Transverse colon (tissue), 4 donors: Measurements from ENCODE around the gene PFDN2. TPM values are rescaled to one million over a fixed set of nuclear protein-coding genes. Genes with fewer than 3 reads are reported as not detected.

Source experiments
- DNase-seq: peaks from one replicate; pipeline ENCODE4 v3.0.0-alpha.2; 2019
- H3K27ac ChIP-seq, 4 donors: fragments of 200-600 bp; sonication (generic); 2 replicates each; pipeline ENCODE4 v1.5.1; 2016 to 2018; ENCODE audit warnings: inconsistent platforms in 4 of 4
- H3K27me3 ChIP-seq: fragments of 200-600 bp; sonication (generic); 2 replicates; pipeline ENCODE4 v1.5.1; 2017; ENCODE audit warnings: inconsistent platforms
- H3K36me3 ChIP-seq, 4 donors: fragments of 200-600 bp; sonication (generic); 2 replicates each; pipeline ENCODE4 v1.5.1; 2017 to 2019; ENCODE audit warnings: inconsistent platforms in 4 of 4
- H3K4me1 ChIP-seq, 4 donors: fragments of 200-600 bp; sonication (generic); 2 replicates each; pipeline ENCODE4 v1.5.1; 2017 to 2020; ENCODE audit warnings: inconsistent platforms in 4 of 4
- H3K4me3 ChIP-seq, 4 donors: fragments of 200-600 bp; sonication (generic); 1 replicate in 1 of 4; 2 replicates in 3 of 4; pipeline versions ENCODE4 v1.5.1 to v1.6.1; 2017 to 2019; ENCODE audit warnings: inconsistent platforms in 4 of 4
- H3K9me3 ChIP-seq, 2 donors: fragments of 200-600 bp; sonication (generic); 2 replicates each; pipeline ENCODE4 v1.5.1; 2017 to 2019; ENCODE audit warnings: inconsistent platforms in 2 of 2
- CTCF ChIP-seq, 5 experiments: fragments of 200-600 bp in 3 of 5; fragments of 450-650 bp in 2 of 5; sonication (generic) in 3 of 5; IDR thresholded peaks; 1 replicate in 2 of 5; 2 replicates in 3 of 5; pipeline ENCODE4 v1.5.1; 2016 to 2017; ENCODE audit warnings: antibody characterized with exemption in 5 of 5, inconsistent platforms in 3 of 5, mild to moderate bottlenecking in 2 of 5, moderate library complexity in 1 of 5
- EP300 ChIP-seq: sonication (generic); formaldehyde crosslinking; IDR thresholded peaks from one replicate; pipeline ENCODE4 v1.6.1; 2017; ENCODE audit warnings: antibody characterized with exemption, low read depth
- POLR2A ChIP-seq: fragments of 450-650 bp; IDR thresholded peaks from one replicate; pipeline ENCODE4 v1.6.1; 2016; ENCODE audit warnings: antibody characterized with exemption, mild to moderate bottlenecking, moderate library complexity
- POLR2AphosphoS5 ChIP-seq, 3 donors: sonication (generic); formaldehyde crosslinking; IDR thresholded peaks; one replicate each; pipeline ENCODE4 v1.6.1; 2016; ENCODE audit warnings: antibody characterized with exemption in 3 of 3
- WGBS, 2 donors: methylation state at CpG; one replicate each; pipeline ENCODE4 v1.1.5; 2018; ENCODE audit warnings: low coverage in 1 of 2; 5-methylcytosine and 5-hydroxymethylcytosine counted together
- in situ Hi-C, 4 donors: fragments of 200-750 bp; cut with MboI; loops; one replicate each; pipeline versions ENCODE4 v1.15.0 to v1.15.1; 2017; ENCODE audit warnings: low sequenced_read_pairs in 3 of 4, low pct_ligation_motif_present in 1 of 4, low pct_unique_long_range_greater_than_20kb in 1 of 4
- intact Hi-C: fragments of 100-400 bp; cut with DNase I; formaldehyde crosslinking; loops from one replicate; pipeline ENCODE4 v1.15.1; 2023; ENCODE audit warnings: low total_unique reads
- small RNA-seq, 4 donors: library from RNA; depleted of rRNA; stranded (forward); fragments of <200 nt; gene quantifications; one replicate each; pipeline ENCODE3, GENCODE V24; 2016
- total RNA-seq, 4 donors: library from RNA; depleted of rRNA; stranded (reverse); fragments of >200 nt; gene quantifications; one replicate each; pipeline ENCODE4 v1.1.0, GENCODE V29; 2016

Gene PFDN2
- total RNA-seq, 4 donors from 2014 or later, result 28.9 to 70.5 (median 45.9) TPM

- TF ChIP-seq CTCF (IDR thresholded peaks at IDR 0.05) (no peak), POLR2AphosphoS5 (IDR thresholded peaks at IDR 0.05) (no peak), EP300 (no peak), POLR2A (no peak)
- intact Hi-C loops (no loop called here), in situ Hi-C loops (loop anchor here in 1 of 4 donors (25.0 kb wide), 1 partner anchor 686 kb away; the partner anchor contains the start of gene DUSP12)
- 91% methylated on average over 10 of the region's 10 CpGs; no CpG with 5 or more reads in 1 of the 2 donors for WGBS, 2 donors
- H3K27me3 ChIP-seq, result no peaks in the 10 kb centered on the region
- DNase-seq, result no peak
- H3K36me3 ChIP-seq, result no peaks in the 10 kb centered on the region
- no peaks in the 10 kb centered on the region for H3K9me3 ChIP-seq
- H3K4me3 ChIP-seq, result no peak overlapping the region
- peaks cover 0 to 9% (median 5%) of the 10 kb centered on the region in 4 donors for H3K4me1 ChIP-seq
- no peak overlapping the region for H3K27ac ChIP-seq
Measured at GRCh38 chr1:161051219-161051618, 66.6 kb downstream of the PFDN2 start.

Small RNA genes lying within 50 kb of the gene (small RNA-seq; reads per million reads assigned to genes)
- 0 reads per million in 4 donors for gene RF01225

Other genes with a start within 250 kb of the PFDN2 start
- gene ITLN1, start 232.9 kb downstream of the PFDN2 start, total RNA-seq, result 100 to 1,000 TPM in 1 of 4 donors, 10 to 100 TPM in 1, 1 to 10 TPM in 1, not detected in 1; 9.5 to 256 (median 46.2) TPM
- not detected for gene ITLN2, start 163.2 kb downstream of the PFDN2 start, total RNA-seq
- 100 to 1,000 TPM in 2 of 4 donors, 10 to 100 TPM in 2; 91.7 to 126 (median 105) TPM for gene F11R, start 96.9 kb downstream of the PFDN2 start, total RNA-seq
- 100 to 1,000 TPM; 104 to 224 (median 191) TPM for gene TSTD1, start 79.1 kb downstream of the PFDN2 start, total RNA-seq
- 10 to 100 TPM; 34.4 to 78.2 (median 64.9) TPM for gene USF1, start 72.1 kb downstream of the PFDN2 start, total RNA-seq
- 10 to 100 TPM in 1 of 4 donors, 1 to 10 TPM in 2, under 1 TPM in 1; 0.60 to 11.0 (median 4.4) TPM for gene ARHGAP30, start 48.1 kb downstream of the PFDN2 start, total RNA-seq
- gene NECTIN4, start 28.5 kb downstream of the PFDN2 start, total RNA-seq, result 1 to 10 TPM in 1 of 4 donors, under 1 TPM in 2, not detected in 1; 0.37 to 4.0 (median 0.82) TPM
- 10 to 100 TPM in 1 of 4 donors, 1 to 10 TPM in 1, under 1 TPM in 1, not detected in 1; 0.80 to 16.9 (median 8.7) TPM for gene KLHDC9, start 19.7 kb downstream of the PFDN2 start, total RNA-seq
- gene NIT1, start 68 bp upstream of the PFDN2 start, total RNA-seq, result 10 to 100 TPM; 45.6 to 83.0 (median 75.4) TPM
- 10 to 100 TPM; 30.3 to 73.7 (median 38.6) TPM for gene DEDD, start 14.6 kb upstream of the PFDN2 start, total RNA-seq
- 10 to 100 TPM; 30.1 to 96.4 (median 51.5) TPM for gene UFC1, start 35.9 kb upstream of the PFDN2 start, total RNA-seq
- 10 to 100 TPM; 19.5 to 75.9 (median 35.3) TPM for gene USP21, start 41.5 kb upstream of the PFDN2 start, total RNA-seq
- gene PPOX, start 48.4 kb upstream of the PFDN2 start, total RNA-seq, result 10 to 100 TPM in 2 of 4 donors, 1 to 10 TPM in 2; 2.8 to 19.2 (median 11.8) TPM
- 10 to 100 TPM in 3 of 4 donors, 1 to 10 TPM in 1; 3.0 to 71.4 (median 26.6) TPM for gene B4GALT3, start 59.5 kb upstream of the PFDN2 start, total RNA-seq
- 10 to 100 TPM in 2 of 4 donors, 1 to 10 TPM in 2; 1.2 to 34.8 (median 7.2) TPM for gene ADAMTS4, start 81.0 kb upstream of the PFDN2 start, total RNA-seq
- gene NDUFS2, start 84.3 kb upstream of the PFDN2 start, total RNA-seq, result 100 to 1,000 TPM in 3 of 4 donors, 10 to 100 TPM in 1; 82.6 to 209 (median 144) TPM
- gene FCER1G, start 97.3 kb upstream of the PFDN2 start, total RNA-seq, result 100 to 1,000 TPM in 1 of 4 donors, 10 to 100 TPM in 3; 20.9 to 194 (median 49.2) TPM
- gene APOA2, start 105.6 kb upstream of the PFDN2 start, total RNA-seq, result not detected
- 10 to 100 TPM in 2 of 4 donors, 1 to 10 TPM in 2; 5.8 to 21.4 (median 12.6) TPM for gene TOMM40L, start 108.0 kb upstream of the PFDN2 start, total RNA-seq
- gene NR1I3, start 120.2 kb upstream of the PFDN2 start, total RNA-seq, result not detected
- gene PCP4L1, start 140.7 kb upstream of the PFDN2 start, total RNA-seq, result 1 to 10 TPM in 2 of 4 donors, not detected in 2; 1.8 to 2.1 TPM
- 1 to 10 TPM; 1.4 to 3.0 (median 1.6) TPM for gene MPZ, start 191.9 kb upstream of the PFDN2 start, total RNA-seq
- 100 to 1,000 TPM in 1 of 4 donors, 10 to 100 TPM in 3; 32.1 to 223 (median 52.5) TPM for gene SDHC, start 196.3 kb upstream of the PFDN2 start, total RNA-seq
- not detected for gene CFAP126, start 249.8 kb upstream of the PFDN2 start, total RNA-seq